HFF-Myc (cell line): Measurements from ENCODE around the gene WEE1.

ENCODE experiments used
- DNase-seq: peaks from one replicate; pipeline ENCODE4 v3.0.0-alpha.2; 2011; ENCODE audit warnings: low read depth; ENCODE audit errors: extremely low read depth
- H3K4me3 ChIP-seq: replicated peaks from 2 replicates; pipeline ENCODE4 v1.5.1; 2011; ENCODE audit warnings: low read depth, mild to moderate bottlenecking, control low read depth, low read length
- TF ChIP-seq, protein P1 (sequence below): IDR thresholded peaks from 2 replicates; pipeline ENCODE4 v1.5.1; 2012; ENCODE audit warnings: mild to moderate bottlenecking, low read depth, low read length, control low read depth; ENCODE audit errors: missing control alignments

The WEE1 gene

DNA sequence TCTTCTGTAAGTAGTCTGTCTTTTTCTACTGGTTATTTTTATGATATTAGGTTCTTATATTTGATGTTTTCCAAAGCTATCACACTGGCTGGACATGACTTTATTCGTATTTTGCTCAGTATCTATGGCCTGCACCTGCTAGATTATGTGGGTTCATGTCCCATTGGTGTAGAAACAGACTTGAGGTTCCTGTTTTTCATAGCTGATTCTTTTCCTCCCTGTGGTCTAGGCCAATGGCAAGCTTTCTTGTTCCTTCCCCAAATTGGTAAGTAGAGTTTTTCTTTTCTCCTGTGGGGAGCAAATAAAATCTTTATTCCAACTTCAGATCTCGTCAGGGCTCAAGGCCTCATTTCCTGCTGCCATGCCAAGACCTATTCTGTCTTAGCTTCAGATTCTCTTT is 60.2 kb downstream of the WEE1 start:
- TF ChIP-seq, protein P1, sequence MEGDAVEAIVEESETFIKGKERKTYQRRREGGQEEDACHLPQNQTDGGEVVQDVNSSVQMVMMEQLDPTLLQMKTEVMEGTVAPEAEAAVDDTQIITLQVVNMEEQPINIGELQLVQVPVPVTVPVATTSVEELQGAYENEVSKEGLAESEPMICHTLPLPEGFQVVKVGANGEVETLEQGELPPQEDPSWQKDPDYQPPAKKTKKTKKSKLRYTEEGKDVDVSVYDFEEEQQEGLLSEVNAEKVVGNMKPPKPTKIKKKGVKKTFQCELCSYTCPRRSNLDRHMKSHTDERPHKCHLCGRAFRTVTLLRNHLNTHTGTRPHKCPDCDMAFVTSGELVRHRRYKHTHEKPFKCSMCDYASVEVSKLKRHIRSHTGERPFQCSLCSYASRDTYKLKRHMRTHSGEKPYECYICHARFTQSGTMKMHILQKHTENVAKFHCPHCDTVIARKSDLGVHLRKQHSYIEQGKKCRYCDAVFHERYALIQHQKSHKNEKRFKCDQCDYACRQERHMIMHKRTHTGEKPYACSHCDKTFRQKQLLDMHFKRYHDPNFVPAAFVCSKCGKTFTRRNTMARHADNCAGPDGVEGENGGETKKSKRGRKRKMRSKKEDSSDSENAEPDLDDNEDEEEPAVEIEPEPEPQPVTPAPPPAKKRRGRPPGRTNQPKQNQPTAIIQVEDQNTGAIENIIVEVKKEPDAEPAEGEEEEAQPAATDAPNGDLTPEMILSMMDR = no peak
- DNase-seq = no peak
- no peak overlapping the region for H3K4me3 ChIP-seq

DNA sequence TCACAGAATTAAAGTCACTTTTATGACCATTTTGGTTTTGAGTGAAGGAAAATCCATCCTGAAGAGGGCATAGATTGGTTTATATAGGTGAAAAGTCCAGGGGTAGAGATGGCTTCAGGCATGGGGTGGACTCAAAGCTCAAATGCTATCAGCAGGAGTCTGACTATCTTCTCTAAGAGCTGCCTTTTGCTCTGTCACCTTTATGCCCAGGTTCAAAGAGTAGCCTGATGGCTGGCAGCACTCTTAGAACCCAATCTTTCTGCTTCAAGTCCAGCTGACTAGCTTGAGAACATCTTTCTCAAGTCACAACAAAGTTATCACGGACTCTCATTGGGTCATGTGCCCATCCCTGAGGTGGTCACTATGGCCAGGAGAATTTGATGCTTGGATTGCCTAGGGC is 63.2 kb downstream of the WEE1 start:
- TF ChIP-seq, protein P1 = no peak
- no peak overlapping the region for H3K4me3 ChIP-seq
- DNase-seq = no peak

DNA sequence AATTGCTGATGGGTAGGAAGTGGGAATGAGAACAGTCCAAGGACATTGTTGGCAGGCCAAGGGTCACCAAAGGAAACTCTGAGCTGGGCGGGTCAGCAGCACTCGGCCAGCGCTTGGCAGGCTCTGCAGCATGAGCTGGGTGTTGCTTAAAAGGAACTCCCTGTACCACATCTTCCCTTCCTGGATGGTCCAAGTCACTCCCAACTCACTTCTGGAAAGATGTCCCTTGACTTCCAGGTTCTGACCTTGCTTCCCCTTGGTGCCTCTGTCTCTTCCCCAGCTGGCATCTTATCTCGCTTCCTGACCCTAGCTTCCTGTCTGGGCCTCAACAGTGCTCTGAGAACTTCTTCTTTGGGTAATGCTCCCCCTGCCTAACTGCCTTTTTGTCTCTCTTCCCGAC is 65.6 kb downstream of the WEE1 start:
- no peak for DNase-seq
- TF ChIP-seq, protein P1 = no peak
- no peak overlapping the region for H3K4me3 ChIP-seq
